Measurements from ENCODE around the gene WDR37. TPM values are rescaled to one million over a fixed set of nuclear protein-coding genes. Genes with fewer than 3 reads are reported as not detected.

WDR37 gene
- total RNA-seq, 1 experiment from 2014 or later: 10.4 TPM

DNA sequence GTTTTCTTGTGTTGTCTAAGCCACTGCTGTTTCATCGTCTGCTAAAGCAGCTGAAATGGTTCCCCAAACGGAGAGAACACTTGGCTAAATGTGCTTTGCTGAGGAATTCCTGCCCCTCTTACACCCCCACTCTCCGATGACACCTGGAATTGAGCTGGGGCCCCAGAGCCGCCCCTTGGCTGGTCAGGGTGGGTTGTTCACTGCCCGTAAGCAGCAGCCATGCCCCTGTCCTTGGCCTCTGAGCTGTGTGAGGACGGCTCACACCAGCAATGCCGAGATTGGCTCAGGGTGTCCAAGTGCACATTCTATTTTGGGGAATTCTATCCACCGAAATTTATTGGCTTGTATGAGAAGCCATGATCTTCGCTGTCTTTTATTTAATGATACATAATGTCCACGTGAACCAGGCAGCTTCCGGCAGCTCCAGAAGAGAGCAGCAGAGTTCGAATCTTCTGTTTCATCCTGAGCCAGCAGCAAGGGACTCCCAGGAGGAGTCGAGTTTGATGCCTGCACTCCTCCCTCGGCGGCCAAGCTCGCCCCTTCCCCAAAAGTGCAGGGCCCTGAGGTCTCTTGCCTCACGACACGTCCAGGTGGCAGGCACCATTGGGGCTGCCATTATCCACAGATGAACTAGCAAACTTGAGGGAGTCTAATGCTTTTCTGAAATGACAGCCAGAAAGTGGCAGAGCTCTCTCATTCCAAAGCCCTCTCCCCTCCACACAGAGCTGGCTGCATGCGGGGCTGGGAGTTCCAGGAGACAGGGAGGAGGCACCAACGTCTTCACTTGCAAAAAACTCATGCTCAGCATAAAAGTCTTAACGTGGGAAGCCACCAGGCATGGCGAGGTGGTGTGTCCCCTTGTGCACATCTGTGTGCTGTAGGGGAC lies 114.0 kb downstream of the WDR37 start (continued):
- TF ChIP-seq ZNF532 (CRISPR knock-in tag; IDR thresholded peaks at IDR 0.05; ENCODE audit: borderline replicate concordance): no peak
- TF ChIP-seq RORB (CRISPR knock-in tag; IDR thresholded peaks at IDR 0.05): no peak
- TF ChIP-seq TEAD4 (CRISPR knock-in tag; IDR thresholded peaks at IDR 0.05): no peak
- no peak for TF ChIP-seq ZBTB21 (CRISPR knock-in tag; IDR thresholded peaks at IDR 0.05; ENCODE audit: borderline replicate concordance)
- no peak for TF ChIP-seq ATF1 (CRISPR knock-in tag; IDR thresholded peaks at IDR 0.05)
- TF ChIP-seq EMX1 (CRISPR knock-in tag; IDR thresholded peaks at IDR 0.05): no peak
- no peak for TF ChIP-seq GABPB1 (CRISPR knock-in tag; IDR thresholded peaks at IDR 0.05)

DNA sequence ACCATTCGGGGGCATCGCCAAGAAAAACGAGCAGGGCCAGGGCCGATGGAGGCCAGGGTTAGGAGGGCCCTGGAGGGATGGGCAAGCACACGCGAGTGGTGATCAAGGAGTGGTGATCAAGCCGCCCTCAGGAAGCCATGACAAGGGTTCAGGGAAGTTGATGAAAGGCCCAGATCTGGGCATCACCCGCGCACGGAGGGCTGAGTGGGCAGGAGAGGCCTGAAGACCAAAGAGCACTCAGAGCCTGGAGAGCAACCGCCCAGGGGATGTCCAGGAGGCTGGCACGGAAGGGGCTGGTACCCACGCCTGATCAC lies 114.6 kb downstream of the WDR37 start:
- no peaks in the 10 kb centered on the region; the same call in 1 of the 2 replicates for H3K27me3 Mint-ChIP-seq (ENCODE audit: low read depth)
- TF ChIP-seq, protein P1, sequence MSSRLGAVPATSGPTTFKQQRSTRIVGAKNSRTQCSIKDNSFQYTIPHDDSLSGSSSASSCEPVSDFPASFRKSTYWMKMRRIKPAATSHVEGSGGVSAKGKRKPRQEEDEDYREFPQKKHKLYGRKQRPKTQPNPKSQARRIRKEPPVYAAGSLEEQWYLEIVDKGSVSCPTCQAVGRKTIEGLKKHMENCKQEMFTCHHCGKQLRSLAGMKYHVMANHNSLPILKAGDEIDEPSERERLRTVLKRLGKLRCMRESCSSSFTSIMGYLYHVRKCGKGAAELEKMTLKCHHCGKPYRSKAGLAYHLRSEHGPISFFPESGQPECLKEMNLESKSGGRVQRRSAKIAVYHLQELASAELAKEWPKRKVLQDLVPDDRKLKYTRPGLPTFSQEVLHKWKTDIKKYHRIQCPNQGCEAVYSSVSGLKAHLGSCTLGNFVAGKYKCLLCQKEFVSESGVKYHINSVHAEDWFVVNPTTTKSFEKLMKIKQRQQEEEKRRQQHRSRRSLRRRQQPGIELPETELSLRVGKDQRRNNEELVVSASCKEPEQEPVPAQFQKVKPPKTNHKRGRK (CRISPR knock-in tag; IDR thresholded peaks at IDR 0.05; ENCODE audit: borderline replicate concordance): no peak
- TF ChIP-seq ZNF532 (CRISPR knock-in tag; IDR thresholded peaks at IDR 0.05; ENCODE audit: borderline replicate concordance): no peak
- H3K4me3 Mint-ChIP-seq: no peak overlapping the region

GRCh38 chr10:1171182-1171581 lies 115.0 kb downstream of the WDR37 start:
- H3K9me3 Mint-ChIP-seq: no peaks in the 10 kb centered on the region
- CTCF ChIA-PET: no interaction called here
- H3K27me3 Mint-ChIP-seq (ENCODE audit: low read depth): no peaks in the 10 kb centered on the region; the same call in 1 of the 2 replicates
- TF ChIP-seq, protein P2, sequence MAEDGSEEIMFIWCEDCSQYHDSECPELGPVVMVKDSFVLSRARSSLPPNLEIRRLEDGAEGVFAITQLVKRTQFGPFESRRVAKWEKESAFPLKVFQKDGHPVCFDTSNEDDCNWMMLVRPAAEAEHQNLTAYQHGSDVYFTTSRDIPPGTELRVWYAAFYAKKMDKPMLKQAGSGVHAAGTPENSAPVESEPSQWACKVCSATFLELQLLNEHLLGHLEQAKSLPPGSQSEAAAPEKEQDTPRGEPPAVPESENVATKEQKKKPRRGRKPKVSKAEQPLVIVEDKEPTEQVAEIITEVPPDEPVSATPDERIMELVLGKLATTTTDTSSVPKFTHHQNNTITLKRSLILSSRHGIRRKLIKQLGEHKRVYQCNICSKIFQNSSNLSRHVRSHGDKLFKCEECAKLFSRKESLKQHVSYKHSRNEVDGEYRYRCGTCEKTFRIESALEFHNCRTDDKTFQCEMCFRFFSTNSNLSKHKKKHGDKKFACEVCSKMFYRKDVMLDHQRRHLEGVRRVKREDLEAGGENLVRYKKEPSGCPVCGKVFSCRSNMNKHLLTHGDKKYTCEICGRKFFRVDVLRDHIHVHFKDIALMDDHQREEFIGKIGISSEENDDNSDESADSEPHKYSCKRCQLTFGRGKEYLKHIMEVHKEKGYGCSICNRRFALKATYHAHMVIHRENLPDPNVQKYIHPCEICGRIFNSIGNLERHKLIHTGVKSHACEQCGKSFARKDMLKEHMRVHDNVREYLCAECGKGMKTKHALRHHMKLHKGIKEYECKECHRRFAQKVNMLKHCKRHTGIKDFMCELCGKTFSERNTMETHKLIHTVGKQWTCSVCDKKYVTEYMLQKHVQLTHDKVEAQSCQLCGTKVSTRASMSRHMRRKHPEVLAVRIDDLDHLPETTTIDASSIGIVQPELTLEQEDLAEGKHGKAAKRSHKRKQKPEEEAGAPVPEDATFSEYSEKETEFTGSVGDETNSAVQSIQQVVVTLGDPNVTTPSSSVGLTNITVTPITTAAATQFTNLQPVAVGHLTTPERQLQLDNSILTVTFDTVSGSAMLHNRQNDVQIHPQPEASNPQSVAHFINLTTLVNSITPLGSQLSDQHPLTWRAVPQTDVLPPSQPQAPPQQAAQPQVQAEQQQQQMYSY (CRISPR knock-in tag; IDR thresholded peaks at IDR 0.05): no peak
- TF ChIP-seq, protein P3, sequence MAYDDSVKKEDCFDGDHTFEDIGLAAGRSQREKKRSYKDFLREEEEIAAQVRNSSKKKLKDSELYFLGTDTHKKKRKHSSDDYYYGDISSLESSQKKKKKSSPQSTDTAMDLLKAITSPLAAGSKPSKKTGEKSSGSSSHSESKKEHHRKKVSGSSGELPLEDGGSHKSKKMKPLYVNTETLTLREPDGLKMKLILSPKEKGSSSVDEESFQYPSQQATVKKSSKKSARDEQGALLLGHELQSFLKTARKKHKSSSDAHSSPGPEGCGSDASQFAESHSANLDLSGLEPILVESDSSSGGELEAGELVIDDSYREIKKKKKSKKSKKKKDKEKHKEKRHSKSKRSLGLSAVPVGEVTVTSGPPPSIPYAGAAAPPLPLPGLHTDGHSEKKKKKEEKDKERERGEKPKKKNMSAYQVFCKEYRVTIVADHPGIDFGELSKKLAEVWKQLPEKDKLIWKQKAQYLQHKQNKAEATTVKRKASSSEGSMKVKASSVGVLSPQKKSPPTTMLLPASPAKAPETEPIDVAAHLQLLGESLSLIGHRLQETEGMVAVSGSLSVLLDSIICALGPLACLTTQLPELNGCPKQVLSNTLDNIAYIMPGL (CRISPR knock-in tag; IDR thresholded peaks at IDR 0.05): no peak
- TF ChIP-seq ZNF396 (CRISPR knock-in tag; IDR thresholded peaks at IDR 0.05; ENCODE audit: borderline replicate concordance): no peak
- TF ChIP-seq, protein P4, sequence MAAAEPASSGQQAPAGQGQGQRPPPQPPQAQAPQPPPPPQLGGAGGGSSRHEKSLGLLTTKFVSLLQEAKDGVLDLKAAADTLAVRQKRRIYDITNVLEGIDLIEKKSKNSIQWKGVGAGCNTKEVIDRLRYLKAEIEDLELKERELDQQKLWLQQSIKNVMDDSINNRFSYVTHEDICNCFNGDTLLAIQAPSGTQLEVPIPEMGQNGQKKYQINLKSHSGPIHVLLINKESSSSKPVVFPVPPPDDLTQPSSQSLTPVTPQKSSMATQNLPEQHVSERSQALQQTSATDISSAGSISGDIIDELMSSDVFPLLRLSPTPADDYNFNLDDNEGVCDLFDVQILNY (CRISPR knock-in tag; IDR thresholded peaks at IDR 0.05): no peak
- TF ChIP-seq ZNF317 (CRISPR knock-in tag; IDR thresholded peaks at IDR 0.05; ENCODE audit: borderline replicate concordance, low read depth): no peak
- no peak for TF ChIP-seq MXD4 (CRISPR knock-in tag; IDR thresholded peaks at IDR 0.05; ENCODE audit: borderline replicate concordance)

More for the DNA sequence above, 114.6 kb downstream of the WDR37 start:
- Mint-ChIP-seq H3K9me3 (no peaks in the 10 kb centered on the region), H3K27ac (no peak overlapping the region; the same call in 1 of the 2 replicates), H3K4me1 (no peaks in the 10 kb centered on the region; the same call in 1 of the 2 replicates), H3K36me3 (no peaks in the 10 kb centered on the region)
- DNase-seq (ENCODE audit: low spot score) (no peak), ATAC-seq (no peak)
- ChIA-PET CTCF (interaction anchor here (0.8 to 1.0 kb wide), 3 partner anchors 10 to 61 kb away, joined by 3 read pairs; no protein-coding TSS in a partner anchor), POLR2A (no interaction called here)

More at GRCh38 chr10:1171182-1171581, 115.0 kb downstream of the WDR37 start:
- no peak overlapping the region for H3K27ac Mint-ChIP-seq
- H3K36me3 Mint-ChIP-seq: no peaks in the 10 kb centered on the region
- POLR2A ChIA-PET: no interaction called here
- no peaks in the 10 kb centered on the region; the same call in 1 of the 2 replicates for H3K4me1 Mint-ChIP-seq
- ATAC-seq: no peak
- DNase-seq (ENCODE audit: low spot score): no peak
- H3K4me3 Mint-ChIP-seq: no peak overlapping the region

All from WTC11 (cell line).